Vagina (tissue), 2 donors: Measurements from ENCODE around the gene TRABD2B. TPM values are rescaled to one million over a fixed set of nuclear protein-coding genes. Genes with fewer than 3 reads are reported as not detected.

Source experiments
- DNase-seq, 2 donors: peaks; one replicate each; pipeline ENCODE4 v3.0.0-alpha.2; 2017; ENCODE audit errors: extremely low spot score in 2 of 2
- H3K27ac ChIP-seq: fragments of 200-600 bp; sonication (generic); one replicate; pipeline ENCODE4 v1.5.1; 2019
- H3K27me3 ChIP-seq: fragments of 200-600 bp; sonication (generic); one replicate; pipeline ENCODE4 v1.5.1; 2019
- H3K36me3 ChIP-seq, 2 donors: fragments of 200-600 bp; sonication (generic); one replicate each; pipeline ENCODE4 v1.5.1; 2017 to 2019
- H3K4me1 ChIP-seq: fragments of 200-600 bp; sonication (generic); one replicate; pipeline ENCODE4 v1.5.1; 2019
- H3K4me3 ChIP-seq, 2 donors: fragments of 200-600 bp; sonication (generic); 1 replicate in 1 of 2; 2 replicates in 1 of 2; pipeline ENCODE4 v1.5.1; 2016 to 2019
- H3K9me3 ChIP-seq: fragments of 200-600 bp; sonication (generic); one replicate; pipeline ENCODE4 v1.5.1; 2019
- CTCF ChIP-seq, 3 experiments: fragments of 450-650 bp in 2 of 3; fragments of 200-600 bp in 1 of 3; sonication (generic) in 1 of 3; IDR thresholded peaks; one replicate each; pipeline ENCODE4 v1.5.1; 2017 to 2019; ENCODE audit warnings: antibody characterized with exemption in 3 of 3, mild to moderate bottlenecking in 2 of 3, moderate library complexity in 2 of 3
- POLR2A ChIP-seq, 2 donors: fragments of 450-650 bp; IDR thresholded peaks; one replicate each; pipeline ENCODE4 v1.6.1; 2017; ENCODE audit warnings: antibody characterized with exemption in 2 of 2, mild to moderate bottlenecking in 2 of 2, moderate library complexity in 2 of 2
- POLR2AphosphoS5 ChIP-seq, 2 donors: sonication (generic); formaldehyde crosslinking; IDR thresholded peaks; one replicate each; pipeline ENCODE4 v1.9.0; 2017; ENCODE audit warnings: antibody characterized with exemption in 2 of 2, mild to moderate bottlenecking in 2 of 2, low read depth in 1 of 2; ENCODE audit not compliant: insufficient read depth in 1 of 2
- intact Hi-C: fragments of 100-400 bp; cut with DNase I; formaldehyde crosslinking; loops from one replicate; pipeline ENCODE4 v1.15.1; 2023
- total RNA-seq: library from RNA; depleted of rRNA; stranded (reverse); fragments of >200 nt; gene quantifications from one replicate; pipeline ENCODE4 v1.2.3, GENCODE V29; 2016

The TRABD2B gene
- total RNA-seq, 1 donor from 2014 or later = 5.6 TPM

- Histone ChIP-seq H3K4me1 (peaks cover 45% of the 10 kb centered on the region), H3K36me3 (no peaks in the 10 kb centered on the region), H3K27ac (peak overlapping the region; percentile 87), H3K27me3 (no peaks in the 10 kb centered on the region), H3K4me3 (peak overlapping the region; percentile 72 to 78), H3K9me3 (no peaks in the 10 kb centered on the region)
- intact Hi-C loops = loop anchor here (5.0 kb wide), 1 partner anchor 209 kb away; no protein-coding TSS in a partner anchor
- TF ChIP-seq POLR2A (IDR thresholded peaks at IDR 0.05) (no peak), CTCF (IDR thresholded peaks at IDR 0.05) (no peak), POLR2AphosphoS5 (IDR thresholded peaks at IDR 0.05; ENCODE audit: insufficient read depth in 1 of 2, low read depth in 1 of 2) (no peak)
- peak in 1 of 2 donors; percentile 88 for DNase-seq
These were observed 1.2 kb downstream of the TRABD2B start for GRCh38 chr1:47996060-47996405.

GRCh38 chr1:47995306-47996050 lies 1.7 kb downstream of the TRABD2B start:
- peak overlapping the region; percentile 72 to 78 for H3K4me3 ChIP-seq
- no peaks in the 10 kb centered on the region for H3K27me3 ChIP-seq
- no peaks in the 10 kb centered on the region for H3K9me3 ChIP-seq
- intact Hi-C loops = loop anchor here (5.0 kb wide), 1 partner anchor 208 kb away; no protein-coding TSS in a partner anchor
- H3K36me3 ChIP-seq = no peaks in the 10 kb centered on the region
- DNase-seq = peak; percentile 67 to 80
- peaks cover 47% of the 10 kb centered on the region for H3K4me1 ChIP-seq
- TF ChIP-seq POLR2A (IDR thresholded peaks at IDR 0.05) = no peak
- no peak for TF ChIP-seq POLR2AphosphoS5 (IDR thresholded peaks at IDR 0.05; ENCODE audit: insufficient read depth in 1 of 2, low read depth in 1 of 2)
- no peak for TF ChIP-seq CTCF (IDR thresholded peaks at IDR 0.05)
- H3K27ac ChIP-seq = no peak overlapping the region

- intact Hi-C loops = loop anchor here (2.0 kb wide), 1 partner anchor 59 kb away; no protein-coding TSS in a partner anchor
- peak; percentile 84 for DNase-seq
- Histone ChIP-seq H3K4me1 (peaks cover 47% of the 10 kb centered on the region), H3K27me3 (no peaks in the 10 kb centered on the region), H3K36me3 (no peaks in the 10 kb centered on the region), H3K4me3 (no peak overlapping the region), H3K9me3 (no peaks in the 10 kb centered on the region), H3K27ac (no peak overlapping the region)
- TF ChIP-seq CTCF (IDR thresholded peaks at IDR 0.05) (no peak), POLR2A (IDR thresholded peaks at IDR 0.05) (no peak), POLR2AphosphoS5 (IDR thresholded peaks at IDR 0.05; ENCODE audit: insufficient read depth in 1 of 2, low read depth in 1 of 2) (no peak)
These were observed 3.1 kb downstream of the TRABD2B start for GRCh38 chr1:47993881-47994625.

- no peaks in the 10 kb centered on the region for H3K9me3 ChIP-seq
- no peak overlapping the region for H3K27ac ChIP-seq
- intact Hi-C loops = loop anchor here (2.0 kb wide), 1 partner anchor 59 kb away; no protein-coding TSS in a partner anchor
- peaks cover 47% of the 10 kb centered on the region for H3K4me1 ChIP-seq
- H3K36me3 ChIP-seq = no peaks in the 10 kb centered on the region
- H3K27me3 ChIP-seq = no peaks in the 10 kb centered on the region
- H3K4me3 ChIP-seq = no peak overlapping the region
- TF ChIP-seq POLR2AphosphoS5 (IDR thresholded peaks at IDR 0.05; ENCODE audit: insufficient read depth in 1 of 2, low read depth in 1 of 2) = no peak
- no peak for TF ChIP-seq POLR2A (IDR thresholded peaks at IDR 0.05)
- no peak for TF ChIP-seq CTCF (IDR thresholded peaks at IDR 0.05)
- peak; percentile 52 to 86 for DNase-seq
These were observed 3.8 kb downstream of the TRABD2B start for GRCh38 chr1:47993416-47993740.
